Liver (tissue), 9 donors: ENCODE measurements around the gene ADGRG1. TPM values are rescaled to one million over a fixed set of nuclear protein-coding genes. Genes with fewer than 3 reads are reported as not detected.

Source experiments
- DNase-seq: peaks from one replicate; pipeline ENCODE4 v3.0.0-alpha.2; 2017; ENCODE audit warnings: low spot score
- H3K27ac ChIP-seq, 2 donors: one replicate each; pipeline ENCODE4 v1.7.0; 2013; ENCODE audit warnings: inconsistent platforms in 2 of 2, low read length in 2 of 2, control low read depth in 1 of 2, low read depth in 1 of 2, mild to moderate bottlenecking in 1 of 2
- H3K27me3 ChIP-seq, 4 donors: one replicate each; pipeline versions ENCODE4 v1.6.1 to v1.7.0; 2013; ENCODE audit warnings: low read length in 3 of 4, inconsistent platforms in 1 of 4, mild to moderate bottlenecking in 1 of 4, moderate library complexity in 1 of 4; ENCODE audit not compliant: control insufficient read depth in 4 of 4, insufficient read depth in 4 of 4
- H3K36me3 ChIP-seq, 4 donors: one replicate each; pipeline versions ENCODE4 v1.6.1 to v1.7.0; 2013; ENCODE audit warnings: low read length in 3 of 4, mild to moderate bottlenecking in 3 of 4, low read depth in 1 of 4, moderate library complexity in 1 of 4; ENCODE audit not compliant: control insufficient read depth in 4 of 4, insufficient read depth in 3 of 4
- H3K4me1 ChIP-seq, 4 donors: one replicate each; pipeline versions ENCODE4 v1.6.1 to v1.7.0; 2013; ENCODE audit warnings: low read length in 3 of 4, mild to moderate bottlenecking in 3 of 4, moderate library complexity in 1 of 4; ENCODE audit not compliant: control insufficient read depth in 4 of 4, insufficient read depth in 4 of 4
- H3K4me3 ChIP-seq, 3 donors: one replicate each; pipeline versions ENCODE4 v1.6.1 to v1.7.0; 2013; ENCODE audit warnings: low read length in 3 of 3, control low read depth in 1 of 3, low read depth in 1 of 3, mild to moderate bottlenecking in 1 of 3
- H3K9ac ChIP-seq, 2 donors: one replicate each; pipeline ENCODE4 v1.7.0; 2013; ENCODE audit warnings: low read length in 2 of 2, mild to moderate bottlenecking in 2 of 2, moderate library complexity in 2 of 2, control low read depth in 1 of 2, low read depth in 1 of 2
- H3K9me3 ChIP-seq, 4 donors: one replicate each; pipeline versions ENCODE4 v1.6.1 to v1.7.0; 2013; ENCODE audit warnings: low read length in 3 of 4; ENCODE audit not compliant: control insufficient read depth in 4 of 4
- EGR1 ChIP-seq, 2 donors: IDR thresholded peaks; 2 replicates each; pipeline ENCODE4 v1.6.1; 2016 to 2018; ENCODE audit warnings: antibody characterized with exemption in 2 of 2, low read depth in 2 of 2
- FOXA1 ChIP-seq: IDR thresholded peaks from 2 replicates; pipeline ENCODE4 v1.6.1; 2016; ENCODE audit warnings: antibody characterized with exemption
- FOXA2 ChIP-seq: IDR thresholded peaks from 2 replicates; pipeline ENCODE4 v1.6.1; 2016; ENCODE audit warnings: antibody characterized with exemption
- GABPA ChIP-seq, 2 donors: IDR thresholded peaks in 1 of 2; conservative IDR thresholded peaks in 1 of 2; 2 replicates each; pipeline ENCODE4 v1.6.1; 2016; ENCODE audit warnings: antibody characterized with exemption in 2 of 2, mild to moderate bottlenecking in 1 of 2, moderate library complexity in 1 of 2
- HNF4A ChIP-seq, 2 donors: conservative IDR thresholded peaks; 2 replicates each; pipeline ENCODE4 v1.6.1; 2016; ENCODE audit warnings: antibody characterized with exemption in 2 of 2, mild to moderate bottlenecking in 2 of 2
- HNF4G ChIP-seq: IDR thresholded peaks from 2 replicates; pipeline ENCODE4 v1.6.1; 2016; ENCODE audit warnings: antibody characterized with exemption
- JUND ChIP-seq, 2 donors: IDR thresholded peaks; 2 replicates each; pipeline ENCODE4 v1.6.1; 2016; ENCODE audit warnings: antibody characterized with exemption in 2 of 2
- NR2F2 ChIP-seq: IDR thresholded peaks from 2 replicates; pipeline ENCODE4 v1.6.1; 2016; ENCODE audit warnings: antibody characterized with exemption
- RAD21 ChIP-seq, 2 donors: IDR thresholded peaks; 2 replicates each; pipeline ENCODE4 v1.6.1; 2016; ENCODE audit warnings: antibody characterized with exemption in 2 of 2, mild to moderate bottlenecking in 2 of 2
- RXRA ChIP-seq, 2 donors: IDR thresholded peaks; 2 replicates each; pipeline ENCODE4 v1.6.1; 2017 to 2018; ENCODE audit warnings: antibody characterized with exemption in 2 of 2, mild to moderate bottlenecking in 1 of 2
- SP1 ChIP-seq: IDR thresholded peaks from 2 replicates; pipeline ENCODE4 v1.6.1; 2018; ENCODE audit warnings: antibody characterized with exemption, mild to moderate bottlenecking
- TAF1 ChIP-seq: conservative IDR thresholded peaks from 2 replicates; pipeline ENCODE4 v1.6.1; 2016; ENCODE audit warnings: antibody characterized with exemption, mild to moderate bottlenecking
- YY1 ChIP-seq: IDR thresholded peaks from 2 replicates; pipeline ENCODE4 v1.6.1; 2016; ENCODE audit warnings: antibody characterized with exemption, mild to moderate bottlenecking
- WGBS: extraction: QIAGEN DNeasy Blood & Tissue Kit; methylation state at CpG from one replicate; pipeline ENCODE4 v1.1.7; 2013; 5-methylcytosine and 5-hydroxymethylcytosine counted together
- polyA plus RNA-seq, 2 donors: library from polyadenylated mRNA; stranded (reverse) in 1 of 2; unstranded in 1 of 2; fragments of 200-250 nt in 1 of 2; fragments of >200 nt in 1 of 2; fragmentation: Nextera tagmentation in 1 of 2; extraction: Ambion mirVana in 1 of 2; gene quantifications; one replicate each; pipeline versions ENCODE4 v1.2.1 to v1.2.3, GENCODE V29; 2013 to 2015
- total RNA-seq, 2 donors: library from RNA; depleted of rRNA; stranded (reverse); fragments of >200 nt; gene quantifications; one replicate each; pipeline ENCODE4 v1.2.3, GENCODE V29; 2014
- TF ChIP-seq, protein P1 (sequence below): IDR thresholded peaks from 2 replicates; pipeline ENCODE4 v1.6.1; 2016; ENCODE audit warnings: antibody characterized with exemption, mild to moderate bottlenecking
- TF ChIP-seq, protein P2 (sequence below): IDR thresholded peaks from 2 replicates; pipeline ENCODE4 v1.6.1; 2016; ENCODE audit warnings: antibody characterized with exemption
- TF ChIP-seq, protein P3 (sequence below): IDR thresholded peaks from 2 replicates; pipeline ENCODE4 v1.6.1; 2016; ENCODE audit warnings: antibody characterized with exemption
- TF ChIP-seq, protein P4 (sequence below): fragments of 150-350 bp; IDR thresholded peaks from 2 replicates; pipeline ENCODE4 v1.5.1; 2017; ENCODE audit warnings: improper control_type of control experiment, low read depth, low read length; ENCODE audit not compliant: missing input control
- TF ChIP-seq, protein P5 (sequence below): IDR thresholded peaks from 2 replicates; pipeline ENCODE4 v1.6.1; 2016; ENCODE audit warnings: antibody characterized with exemption
- donor health status: healthy.
- donor health status: healthy.
- donor health status: healthy.
- donor health status: healthy.
- donor health status: healthy.

The ADGRG1 gene
- total and polyA plus RNA-seq, 4 donors = 1.7 to 3.3 (median 2.0) TPM

DNA sequence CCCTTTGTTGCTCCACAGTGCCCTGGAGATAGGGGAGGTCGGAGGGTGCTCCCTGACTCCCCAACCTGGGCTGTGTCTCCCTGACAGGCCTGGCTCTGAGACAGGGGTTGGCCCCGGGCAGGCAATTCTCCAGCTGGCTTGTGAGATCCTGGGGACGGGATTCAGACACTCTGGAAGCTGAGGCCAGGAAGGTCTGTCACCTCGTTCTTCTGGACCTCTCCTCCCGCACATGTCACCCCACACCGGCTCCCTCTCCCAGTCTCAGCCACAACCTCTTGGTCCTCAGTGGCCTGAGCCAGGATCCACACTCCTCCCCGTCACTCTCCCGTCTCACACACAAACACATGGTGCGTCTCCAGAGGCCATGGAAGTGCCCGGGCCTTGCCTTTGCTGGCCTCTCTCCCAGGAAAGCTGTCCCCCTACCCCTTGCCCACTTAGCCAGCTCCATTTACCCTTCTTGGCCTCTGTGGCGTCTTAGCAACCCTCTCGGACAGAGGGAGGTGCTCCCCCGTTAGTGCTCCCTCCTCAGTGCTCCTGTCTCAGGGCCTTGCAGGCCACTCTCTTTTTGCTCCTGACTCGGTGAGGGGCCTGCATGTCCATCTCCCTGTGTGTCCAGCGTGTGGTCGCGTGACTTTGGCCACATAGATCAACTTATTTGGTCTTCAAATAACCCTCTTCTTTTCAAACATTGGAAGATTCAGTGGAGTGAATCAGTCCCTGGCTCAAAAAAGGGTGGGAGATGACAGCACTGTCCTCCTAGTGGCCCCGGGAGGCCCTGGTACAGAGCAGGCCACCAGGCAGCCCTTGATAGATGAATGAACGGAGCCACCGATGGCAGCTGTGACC, 40.4 kb downstream of the ADGRG1 start (continued):
- TF ChIP-seq, protein P1, sequence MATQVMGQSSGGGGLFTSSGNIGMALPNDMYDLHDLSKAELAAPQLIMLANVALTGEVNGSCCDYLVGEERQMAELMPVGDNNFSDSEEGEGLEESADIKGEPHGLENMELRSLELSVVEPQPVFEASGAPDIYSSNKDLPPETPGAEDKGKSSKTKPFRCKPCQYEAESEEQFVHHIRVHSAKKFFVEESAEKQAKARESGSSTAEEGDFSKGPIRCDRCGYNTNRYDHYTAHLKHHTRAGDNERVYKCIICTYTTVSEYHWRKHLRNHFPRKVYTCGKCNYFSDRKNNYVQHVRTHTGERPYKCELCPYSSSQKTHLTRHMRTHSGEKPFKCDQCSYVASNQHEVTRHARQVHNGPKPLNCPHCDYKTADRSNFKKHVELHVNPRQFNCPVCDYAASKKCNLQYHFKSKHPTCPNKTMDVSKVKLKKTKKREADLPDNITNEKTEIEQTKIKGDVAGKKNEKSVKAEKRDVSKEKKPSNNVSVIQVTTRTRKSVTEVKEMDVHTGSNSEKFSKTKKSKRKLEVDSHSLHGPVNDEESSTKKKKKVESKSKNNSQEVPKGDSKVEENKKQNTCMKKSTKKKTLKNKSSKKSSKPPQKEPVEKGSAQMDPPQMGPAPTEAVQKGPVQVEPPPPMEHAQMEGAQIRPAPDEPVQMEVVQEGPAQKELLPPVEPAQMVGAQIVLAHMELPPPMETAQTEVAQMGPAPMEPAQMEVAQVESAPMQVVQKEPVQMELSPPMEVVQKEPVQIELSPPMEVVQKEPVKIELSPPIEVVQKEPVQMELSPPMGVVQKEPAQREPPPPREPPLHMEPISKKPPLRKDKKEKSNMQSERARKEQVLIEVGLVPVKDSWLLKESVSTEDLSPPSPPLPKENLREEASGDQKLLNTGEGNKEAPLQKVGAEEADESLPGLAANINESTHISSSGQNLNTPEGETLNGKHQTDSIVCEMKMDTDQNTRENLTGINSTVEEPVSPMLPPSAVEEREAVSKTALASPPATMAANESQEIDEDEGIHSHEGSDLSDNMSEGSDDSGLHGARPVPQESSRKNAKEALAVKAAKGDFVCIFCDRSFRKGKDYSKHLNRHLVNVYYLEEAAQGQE = no peak

DNA sequence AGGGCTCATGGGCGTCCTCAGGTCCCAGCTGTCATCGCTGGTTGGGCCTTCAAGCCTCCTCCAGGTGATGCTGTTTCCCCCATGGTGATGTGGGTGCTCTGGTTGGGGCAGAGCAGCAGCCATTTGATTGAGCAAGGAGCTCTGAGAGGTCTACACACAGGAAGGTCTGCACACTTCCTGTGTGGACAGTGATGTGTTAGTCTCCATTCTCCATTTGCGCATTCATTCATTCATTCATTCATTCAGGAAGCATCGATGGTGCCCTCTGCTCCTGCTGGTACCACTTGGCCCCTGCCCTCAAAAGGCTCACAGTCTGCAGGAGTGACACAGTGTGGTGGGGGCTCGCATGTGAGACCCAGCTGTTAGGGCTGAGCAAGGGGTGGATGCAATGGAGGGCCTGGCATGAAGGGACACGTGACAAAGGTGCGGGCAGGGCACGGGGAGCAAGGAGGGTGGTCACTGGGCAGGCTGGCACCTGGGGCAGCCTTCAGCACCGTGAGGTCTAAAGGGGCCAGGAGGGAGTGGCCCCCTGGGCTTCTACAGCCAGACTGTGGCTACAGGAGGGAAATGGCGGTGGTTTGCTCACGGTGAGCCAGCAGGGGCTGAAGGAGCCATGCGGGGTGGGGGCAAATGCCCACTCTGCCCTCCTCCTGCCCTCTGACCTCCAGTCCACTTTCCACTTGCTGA, 41.2 kb downstream of the ADGRG1 start:
- no peak overlapping the region for H3K4me3 ChIP-seq

More for the DNA sequence above, 41.2 kb downstream of the ADGRG1 start:
- 89% methylated on average over 12 of the region's 12 CpGs for WGBS
- no peak overlapping the region for H3K27ac ChIP-seq
- H3K9me3 ChIP-seq = no peaks in the 10 kb centered on the region
- TF ChIP-seq TAF1 (no peak), RXRA (IDR thresholded peaks at IDR 0.05) (no peak), EGR1 (IDR thresholded peaks at IDR 0.05; ENCODE audit: low read depth in 2 of 2) (no peak), HNF4G (no peak), SP1 (no peak), HNF4A (conservative IDR thresholded peaks at IDR 0.05) (no peak), FOXA1 (no peak), FOXA2 (no peak), YY1 (no peak), GABPA (IDR thresholded peaks at IDR 0.05 in 1 of 2, conservative IDR thresholded peaks at IDR 0.05 in 1 of 2) (no peak), NR2F2 (no peak), RAD21 (IDR thresholded peaks at IDR 0.05) (no peak), JUND (IDR thresholded peaks at IDR 0.05) (no peak)
- TF ChIP-seq, protein P2, sequence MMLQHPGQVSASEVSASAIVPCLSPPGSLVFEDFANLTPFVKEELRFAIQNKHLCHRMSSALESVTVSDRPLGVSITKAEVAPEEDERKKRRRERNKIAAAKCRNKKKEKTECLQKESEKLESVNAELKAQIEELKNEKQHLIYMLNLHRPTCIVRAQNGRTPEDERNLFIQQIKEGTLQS = no peak
- TF ChIP-seq, protein P3, sequence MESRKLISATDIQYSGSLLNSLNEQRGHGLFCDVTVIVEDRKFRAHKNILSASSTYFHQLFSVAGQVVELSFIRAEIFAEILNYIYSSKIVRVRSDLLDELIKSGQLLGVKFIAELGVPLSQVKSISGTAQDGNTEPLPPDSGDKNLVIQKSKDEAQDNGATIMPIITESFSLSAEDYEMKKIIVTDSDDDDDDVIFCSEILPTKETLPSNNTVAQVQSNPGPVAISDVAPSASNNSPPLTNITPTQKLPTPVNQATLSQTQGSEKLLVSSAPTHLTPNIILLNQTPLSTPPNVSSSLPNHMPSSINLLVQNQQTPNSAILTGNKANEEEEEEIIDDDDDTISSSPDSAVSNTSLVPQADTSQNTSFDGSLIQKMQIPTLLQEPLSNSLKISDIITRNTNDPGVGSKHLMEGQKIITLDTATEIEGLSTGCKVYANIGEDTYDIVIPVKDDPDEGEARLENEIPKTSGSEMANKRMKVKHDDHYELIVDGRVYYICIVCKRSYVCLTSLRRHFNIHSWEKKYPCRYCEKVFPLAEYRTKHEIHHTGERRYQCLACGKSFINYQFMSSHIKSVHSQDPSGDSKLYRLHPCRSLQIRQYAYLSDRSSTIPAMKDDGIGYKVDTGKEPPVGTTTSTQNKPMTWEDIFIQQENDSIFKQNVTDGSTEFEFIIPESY = no peak
- TF ChIP-seq, protein P1 = no peak
- TF ChIP-seq, protein P4, sequence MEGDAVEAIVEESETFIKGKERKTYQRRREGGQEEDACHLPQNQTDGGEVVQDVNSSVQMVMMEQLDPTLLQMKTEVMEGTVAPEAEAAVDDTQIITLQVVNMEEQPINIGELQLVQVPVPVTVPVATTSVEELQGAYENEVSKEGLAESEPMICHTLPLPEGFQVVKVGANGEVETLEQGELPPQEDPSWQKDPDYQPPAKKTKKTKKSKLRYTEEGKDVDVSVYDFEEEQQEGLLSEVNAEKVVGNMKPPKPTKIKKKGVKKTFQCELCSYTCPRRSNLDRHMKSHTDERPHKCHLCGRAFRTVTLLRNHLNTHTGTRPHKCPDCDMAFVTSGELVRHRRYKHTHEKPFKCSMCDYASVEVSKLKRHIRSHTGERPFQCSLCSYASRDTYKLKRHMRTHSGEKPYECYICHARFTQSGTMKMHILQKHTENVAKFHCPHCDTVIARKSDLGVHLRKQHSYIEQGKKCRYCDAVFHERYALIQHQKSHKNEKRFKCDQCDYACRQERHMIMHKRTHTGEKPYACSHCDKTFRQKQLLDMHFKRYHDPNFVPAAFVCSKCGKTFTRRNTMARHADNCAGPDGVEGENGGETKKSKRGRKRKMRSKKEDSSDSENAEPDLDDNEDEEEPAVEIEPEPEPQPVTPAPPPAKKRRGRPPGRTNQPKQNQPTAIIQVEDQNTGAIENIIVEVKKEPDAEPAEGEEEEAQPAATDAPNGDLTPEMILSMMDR = no peak
- TF ChIP-seq, protein P5, sequence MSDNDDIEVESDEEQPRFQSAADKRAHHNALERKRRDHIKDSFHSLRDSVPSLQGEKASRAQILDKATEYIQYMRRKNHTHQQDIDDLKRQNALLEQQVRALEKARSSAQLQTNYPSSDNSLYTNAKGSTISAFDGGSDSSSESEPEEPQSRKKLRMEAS = no peak
- no peaks in the 10 kb centered on the region for H3K27me3 ChIP-seq
- H3K36me3 ChIP-seq = no peaks in the 10 kb centered on the region
- H3K9ac ChIP-seq = no peak overlapping the region
- peaks cover 0 to 12% (median 7%) of the 10 kb centered on the region in 4 donors for H3K4me1 ChIP-seq
- DNase-seq = no peak
